HepG2 (cell line): ENCODE results near the gene FHIT.

Experiments used
- CTCF ChIP-seq: sonication (generic); formaldehyde crosslinking; IDR thresholded peaks from 2 replicates; pipeline ENCODE4 v1.5.0; 2020; ENCODE audit warnings: mild to moderate bottlenecking, missing genetic modification reagents, moderate library complexity
- E2F2 ChIP-seq: sonication (generic); formaldehyde crosslinking; IDR thresholded peaks from 2 replicates; pipeline ENCODE4 v1.4.0; 2020; ENCODE audit warnings: missing genetic modification reagents, borderline replicate concordance
- POLR2A ChIP-seq, 2 experiments: IDR thresholded peaks; 2 replicates each; pipeline ENCODE4 v1.6.1; 2011; ENCODE audit warnings: low read depth in 2 of 2, low read length in 2 of 2, mild to moderate bottlenecking in 1 of 2, moderate library complexity in 1 of 2; ENCODE audit not compliant: insufficient read depth in 1 of 2
- PRDM10 ChIP-seq: sonication (generic); formaldehyde crosslinking; IDR thresholded peaks from 2 replicates; pipeline ENCODE4 v1.4.0; 2020; ENCODE audit warnings: low read depth, missing genetic modification reagents
- SAFB2 ChIP-seq: sonication (generic); formaldehyde crosslinking; IDR thresholded peaks from 2 replicates; pipeline ENCODE4 v1.5.1; 2020; ENCODE audit warnings: missing genetic modification reagents, low read depth, mild to moderate bottlenecking, borderline replicate concordance
- SMAD1 ChIP-seq: sonication (generic); formaldehyde crosslinking; IDR thresholded peaks from 2 replicates; pipeline ENCODE4 v1.4.0; 2020; ENCODE audit warnings: missing genetic modification reagents, low read depth, mild to moderate bottlenecking, borderline replicate concordance
- TRIM24 ChIP-seq: sonication (generic); formaldehyde crosslinking; IDR thresholded peaks from 2 replicates; pipeline ENCODE4 v1.8.0; 2022; ENCODE audit warnings: mild to moderate bottlenecking, missing genetic modification reagents

GRCh38 chr3:60854791-60855190 is 396.5 kb downstream of the FHIT start:
- TF ChIP-seq CTCF (CRISPR knock-in tag): no peak
- TF ChIP-seq TRIM24 (CRISPR knock-in tag): no peak
- TF ChIP-seq PRDM10: no peak
- TF ChIP-seq E2F2: no peak
- TF ChIP-seq POLR2A (IDR thresholded peaks at IDR 0.05; ENCODE audit: insufficient read depth in 1 of 2, low read depth in 2 of 2, low read length in 2 of 2): no peak
- TF ChIP-seq SMAD1 (CRISPR knock-in tag): no peak
- no peak for TF ChIP-seq SAFB2 (CRISPR knock-in tag)
